Activated CD4-positive, CD25-positive, alpha-beta regulatory T cell treated with anti-CD3 and anti-CD28 coated beads, Interleukin-2, amount 50 U/mL, for 16 hours (primary cell): ENCODE results near the gene SLFN13.
"Not testable (repeated sequence)": the region's sequence is repeated elsewhere in the genome, so short reads cannot be mapped to it uniquely, and the experiment has no call there.

Experiments
- DNase-seq: peaks from one replicate; pipeline ENCODE4 v3.0.0-alpha.2; 2020; ENCODE audit warnings: low read depth, low spot score

Gene SLFN13

DNA sequence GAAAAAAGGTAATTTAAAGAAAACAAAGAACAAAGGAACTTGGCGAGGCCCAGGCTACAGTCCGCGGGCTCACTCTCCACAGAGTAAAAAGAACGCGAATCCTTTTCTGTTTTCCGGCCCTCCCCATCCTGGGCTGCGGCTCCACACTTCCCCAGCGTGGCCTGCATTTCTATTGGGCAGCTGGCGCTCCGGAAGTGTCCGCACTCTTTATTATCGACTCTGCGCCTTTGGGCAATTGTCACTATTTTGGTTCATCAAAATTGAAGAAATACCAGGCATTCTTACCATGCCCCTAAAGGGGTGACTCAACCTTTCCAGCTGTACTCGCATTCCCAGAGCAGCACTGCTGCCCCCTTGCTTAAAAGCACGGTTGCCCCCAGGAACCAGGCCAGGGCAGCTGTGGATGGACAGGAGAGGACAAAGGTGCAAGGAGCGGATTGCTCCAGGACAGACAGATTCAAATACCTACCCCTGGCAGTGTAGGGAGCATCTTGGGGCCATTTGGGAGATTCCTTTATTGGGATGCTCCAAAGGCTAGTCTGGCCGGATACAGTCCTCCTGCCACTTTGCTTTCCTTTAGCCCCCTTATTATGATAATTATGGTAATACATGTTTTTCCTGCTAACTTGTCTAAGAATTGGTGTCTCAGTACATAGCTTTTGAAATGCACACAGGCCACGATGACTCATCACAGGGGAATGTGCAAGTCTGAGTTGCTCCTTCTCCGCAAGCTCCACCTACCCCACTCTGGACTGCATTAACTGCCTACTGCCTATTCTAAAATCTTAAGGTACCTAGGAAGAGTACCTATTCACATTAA lies 15.3 kb downstream of the SLFN13 start:
- peak; percentile 23 for DNase-seq

GRCh38 chr17:35432176-35433074 lies 16.1 kb downstream of the SLFN13 start, which contains the start of gene SLFN12:
Gene SLFN12, minus strand, starts transcription at chr17:35432500. Its CDS starts 9,472 bp downstream, at chr17:35423028.
- DNase-seq, result peak; percentile 20

- DNase-seq, result no peak
Measured at GRCh38 chr17:35429702-35430101, 18.9 kb downstream of the SLFN13 start.

- no peak for DNase-seq
Measured at GRCh38 chr17:35428229-35428628, 20.3 kb downstream of the SLFN13 start.

GRCh38 chr17:35423761-35424160 lies 24.8 kb downstream of the SLFN13 start:
- no peak for DNase-seq

DNA sequence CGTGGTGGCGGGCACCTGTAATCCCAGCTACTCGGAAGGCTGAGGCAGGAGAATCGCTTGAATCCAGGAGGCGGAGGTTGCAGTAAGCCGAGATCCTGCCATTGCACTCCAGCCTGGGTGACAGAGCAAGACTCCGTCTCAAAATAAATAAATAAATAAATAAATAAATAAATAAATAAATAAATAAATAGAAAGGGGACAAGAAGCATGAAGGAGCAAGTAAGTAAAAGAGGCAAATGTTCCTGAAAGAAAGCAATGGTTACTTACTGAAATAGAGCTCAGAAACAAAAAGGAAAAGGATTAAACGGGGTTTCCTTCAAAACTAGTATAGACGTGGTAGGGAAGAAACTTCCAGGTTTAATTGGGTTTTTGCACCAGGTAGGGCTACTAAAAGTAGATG lies 27.5 kb downstream of the SLFN13 start:
- DNase-seq, result not testable (repeated sequence)

- no peak for DNase-seq
Measured at GRCh38 chr17:35416659-35417058, 31.9 kb downstream of the SLFN13 start.

GRCh38 chr17:35414707-35415106 lies 33.9 kb downstream of the SLFN13 start:
- DNase-seq, result not testable (repeated sequence)

GRCh38 chr17:35414247-35414646 lies 34.3 kb downstream of the SLFN13 start:
- no peak for DNase-seq

GRCh38 chr17:35407531-35407930 lies 41.0 kb downstream of the SLFN13 start:
- no peak for DNase-seq

DNA sequence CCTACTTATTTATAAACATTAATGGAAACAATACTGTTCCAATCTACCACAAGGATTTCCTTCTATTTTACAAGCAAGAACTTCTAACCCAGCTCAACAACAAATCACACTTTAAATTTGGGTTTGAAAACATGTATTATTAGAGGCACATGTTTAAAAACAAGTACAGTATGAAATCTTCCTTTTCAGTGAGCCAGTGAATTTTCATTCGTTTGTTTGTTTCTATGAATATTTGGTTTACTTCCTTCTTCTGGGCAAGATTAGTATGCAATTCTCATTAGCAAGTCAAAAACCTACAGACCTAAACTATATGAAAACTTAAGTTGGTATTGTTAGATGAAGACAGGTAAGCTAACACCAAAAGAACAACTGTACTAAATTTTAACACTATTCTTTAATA lies 42.0 kb downstream of the SLFN13 start:
- no peak for DNase-seq

GRCh38 chr17:35404360-35404759 lies 44.2 kb downstream of the SLFN13 start:
- no peak for DNase-seq

DNA sequence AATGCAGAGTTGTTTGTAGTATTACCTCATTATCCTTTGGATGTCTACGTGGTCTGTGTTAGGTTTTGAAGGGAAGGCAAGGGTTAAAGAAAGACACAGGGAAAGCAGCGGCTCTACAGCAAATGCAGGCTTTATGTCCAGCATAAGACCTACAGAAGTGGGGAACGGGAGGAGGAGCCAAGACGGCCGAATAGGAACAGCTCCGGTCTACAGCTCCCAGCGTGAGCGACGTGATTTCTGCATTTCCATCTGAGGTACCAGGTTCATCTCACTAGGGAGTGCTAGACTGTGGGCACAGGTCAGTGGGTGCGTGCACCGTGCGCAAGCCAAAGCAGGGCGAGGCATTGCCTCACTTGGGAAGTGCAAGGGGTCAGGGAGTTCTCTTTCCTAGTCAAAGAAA lies 54.8 kb downstream of the SLFN13 start:
- not testable (repeated sequence) for DNase-seq

GRCh38 chr17:35390663-35391062 lies 57.9 kb downstream of the SLFN13 start:
- DNase-seq, result no peak

- no peak for DNase-seq
Measured at GRCh38 chr17:35390156-35390555, 58.4 kb downstream of the SLFN13 start.

- DNase-seq, result no peak
Measured at GRCh38 chr17:35387496-35387895, 61.1 kb downstream of the SLFN13 start.
